GM21825 (cell line): ENCODE measurements around the gene MTA1.

ENCODE experiments used
- ATAC-seq: cut with Tn5 transposase; IDR thresholded peaks from one replicate; pipeline ENCODE4 v1.9.1; 2021; ENCODE audit warnings: mild to moderate bottlenecking, moderate library complexity; ENCODE audit not compliant: unreplicated experiment

Gene MTA1

GRCh38 chr14:105419195-105420091 is at the start of gene MTA1:
MTA1 (plus strand) TSS chr14:105419827; CDS start chr14:105420036, 209 bp downstream.
- no peak for ATAC-seq

GRCh38 chr14:105374389-105374788 is 45.2 kb upstream of the MTA1 start:
- no peak for ATAC-seq

GRCh38 chr14:105375635-105376057 is 44.0 kb upstream of the MTA1 start:
- ATAC-seq = no peak

GRCh38 chr14:105376521-105377440 is 42.8 kb upstream of the MTA1 start:
- no peak for ATAC-seq

- no peak for ATAC-seq
These were observed 42.0 kb upstream of the MTA1 start for GRCh38 chr14:105377555-105378182.

GRCh38 chr14:105378199-105378598 is 41.4 kb upstream of the MTA1 start:
- no peak for ATAC-seq

GRCh38 chr14:105378873-105379685 is 40.5 kb upstream of the MTA1 start:
- no peak for ATAC-seq

- ATAC-seq = no peak
These were observed 39.7 kb upstream of the MTA1 start for GRCh38 chr14:105379946-105380345.

- ATAC-seq = no peak
These were observed 38.9 kb upstream of the MTA1 start for GRCh38 chr14:105380756-105381155.

- no peak for ATAC-seq
These were observed 37.9 kb upstream of the MTA1 start for GRCh38 chr14:105381446-105382342.

GRCh38 chr14:105382343-105383082 is 37.1 kb upstream of the MTA1 start:
- ATAC-seq = no peak

GRCh38 chr14:105383083-105383730 is 36.4 kb upstream of the MTA1 start:
- ATAC-seq = no peak

- ATAC-seq = no peak
These were observed 35.5 kb upstream of the MTA1 start for GRCh38 chr14:105384041-105384557.

- no peak for ATAC-seq
These were observed 34.9 kb upstream of the MTA1 start for GRCh38 chr14:105384605-105385321.

- ATAC-seq = no peak
These were observed 34.3 kb upstream of the MTA1 start for GRCh38 chr14:105385322-105385637.

GRCh38 chr14:105385698-105386365 is 33.8 kb upstream of the MTA1 start:
- ATAC-seq = no peak
